ENCODE results near the gene IZUMO4. TPM values are rescaled to one million over a fixed set of nuclear protein-coding genes. Genes with fewer than 3 reads are reported as not detected.
"Not testable (repeated sequence)": the region's sequence is repeated elsewhere in the genome, so short reads cannot be mapped to it uniquely, and the experiment has no call there.

Gene IZUMO4
- polyA plus RNA-seq, 4 donors = 5.9 to 11.0 (median 6.9) TPM

DNA sequence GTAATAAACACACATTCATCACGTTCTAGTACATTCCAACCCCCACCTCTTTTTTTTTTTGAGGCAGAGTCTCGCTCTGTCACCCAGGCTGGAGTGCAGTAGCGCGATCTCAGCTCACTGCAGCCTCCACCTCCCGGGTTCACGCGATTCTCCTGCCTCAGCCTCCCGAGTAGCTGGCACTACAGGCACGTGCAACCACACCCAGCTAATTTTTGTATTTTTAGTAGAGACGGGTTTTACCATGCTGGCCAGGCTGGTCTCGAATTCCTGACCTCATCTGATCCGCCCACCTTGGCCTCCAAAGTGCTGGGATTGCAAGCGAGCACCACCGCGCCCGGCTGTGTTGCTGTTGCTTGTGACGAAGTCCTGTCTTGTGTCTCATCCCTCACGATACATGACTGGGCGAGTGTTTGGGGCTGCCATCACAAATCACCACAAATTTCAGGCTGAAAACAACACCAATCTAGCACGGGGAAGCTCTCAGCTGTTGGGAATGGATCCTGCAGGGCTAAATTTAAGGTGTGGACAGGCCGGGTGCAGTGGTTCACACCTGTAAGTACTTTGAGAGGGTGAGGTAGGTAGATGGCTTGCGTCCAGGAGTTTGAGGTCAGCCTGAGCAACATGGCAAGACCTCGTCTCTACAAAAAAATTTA is 16.3 kb upstream of the IZUMO4 start:
- no peak for DNase-seq (ENCODE audit: low read depth in 4 of 4, low spot score in 3 of 4)

DNA sequence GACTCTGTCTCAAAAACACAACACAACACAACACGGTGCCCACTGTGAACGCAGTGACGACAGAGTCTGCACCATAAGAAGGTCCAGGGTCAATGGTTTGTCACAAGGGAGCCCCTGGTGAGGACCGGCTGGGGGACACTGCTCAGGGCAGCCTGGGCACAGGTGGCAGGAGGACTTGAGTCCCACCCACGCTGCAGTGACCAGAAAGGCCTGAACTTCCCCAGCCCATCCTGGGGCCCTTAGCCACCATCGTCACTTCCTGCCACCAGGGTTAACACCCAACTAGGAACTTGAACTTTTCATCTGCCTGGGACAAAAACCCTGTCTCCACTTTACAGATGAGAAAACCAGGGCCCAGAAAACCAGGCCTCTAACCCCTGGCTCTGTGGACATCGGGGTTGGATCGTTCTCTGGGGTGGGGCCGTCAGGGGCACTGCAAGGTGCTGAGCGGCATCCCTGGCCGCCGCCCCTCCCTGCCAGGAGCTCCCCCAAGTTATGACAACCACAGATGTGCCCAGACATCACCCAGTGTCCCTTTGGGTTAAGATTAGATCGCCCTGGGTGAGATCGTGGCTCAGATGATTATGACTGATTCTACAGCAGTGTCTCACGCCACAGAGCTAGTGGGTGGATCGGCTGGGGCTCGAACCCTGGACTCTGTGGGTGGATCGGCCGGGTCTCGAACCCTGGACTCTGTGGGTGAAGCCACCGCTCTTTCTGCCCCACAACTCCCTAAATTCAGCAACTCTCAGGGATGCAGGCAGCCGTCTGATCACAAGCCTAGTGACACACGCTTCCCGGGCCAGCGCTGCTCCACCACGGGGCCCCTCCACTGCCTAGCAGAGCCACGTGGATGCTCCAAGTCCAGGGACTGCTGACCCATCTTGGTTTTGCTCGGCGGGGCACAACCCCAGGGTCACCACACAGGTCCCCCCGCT is 14.6 kb upstream of the IZUMO4 start:
- DNase-seq (ENCODE audit: low read depth in 4 of 4, low spot score in 3 of 4) = no peak

DNA sequence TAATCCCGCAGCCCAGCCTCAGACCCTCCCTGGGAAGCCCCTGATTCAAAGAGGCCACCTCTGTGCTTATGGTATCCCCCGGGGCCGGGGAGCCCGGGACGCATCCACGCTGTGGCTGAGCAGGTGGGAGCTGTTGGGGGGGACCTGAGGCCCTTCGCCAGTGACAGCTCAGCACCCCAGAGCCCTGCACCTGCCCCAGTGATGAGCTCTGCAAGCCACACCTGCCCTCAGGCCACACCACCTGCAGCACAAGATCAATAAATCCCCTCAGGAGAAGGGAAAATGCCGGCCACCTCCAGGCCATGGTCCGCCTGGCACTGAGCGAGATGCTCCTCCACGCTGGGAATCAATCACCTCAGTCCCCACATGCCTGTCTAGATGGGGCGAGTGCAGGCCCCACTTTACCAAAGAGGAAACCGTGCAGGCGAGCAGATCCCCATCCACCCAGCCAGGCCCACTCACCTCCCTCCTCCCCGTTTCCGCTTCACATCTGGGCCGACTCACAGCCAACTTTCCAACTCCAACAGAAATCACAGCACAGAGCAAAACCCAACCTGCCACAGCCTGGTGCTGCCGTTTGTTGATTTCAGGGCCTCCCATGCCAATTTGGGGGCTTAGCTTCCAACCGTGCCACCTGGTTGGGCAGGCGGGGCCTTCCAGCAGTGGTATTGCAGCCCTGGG is 13.4 kb upstream of the IZUMO4 start:
- no peak for DNase-seq (ENCODE audit: low read depth in 4 of 4, low spot score in 3 of 4)

DNA sequence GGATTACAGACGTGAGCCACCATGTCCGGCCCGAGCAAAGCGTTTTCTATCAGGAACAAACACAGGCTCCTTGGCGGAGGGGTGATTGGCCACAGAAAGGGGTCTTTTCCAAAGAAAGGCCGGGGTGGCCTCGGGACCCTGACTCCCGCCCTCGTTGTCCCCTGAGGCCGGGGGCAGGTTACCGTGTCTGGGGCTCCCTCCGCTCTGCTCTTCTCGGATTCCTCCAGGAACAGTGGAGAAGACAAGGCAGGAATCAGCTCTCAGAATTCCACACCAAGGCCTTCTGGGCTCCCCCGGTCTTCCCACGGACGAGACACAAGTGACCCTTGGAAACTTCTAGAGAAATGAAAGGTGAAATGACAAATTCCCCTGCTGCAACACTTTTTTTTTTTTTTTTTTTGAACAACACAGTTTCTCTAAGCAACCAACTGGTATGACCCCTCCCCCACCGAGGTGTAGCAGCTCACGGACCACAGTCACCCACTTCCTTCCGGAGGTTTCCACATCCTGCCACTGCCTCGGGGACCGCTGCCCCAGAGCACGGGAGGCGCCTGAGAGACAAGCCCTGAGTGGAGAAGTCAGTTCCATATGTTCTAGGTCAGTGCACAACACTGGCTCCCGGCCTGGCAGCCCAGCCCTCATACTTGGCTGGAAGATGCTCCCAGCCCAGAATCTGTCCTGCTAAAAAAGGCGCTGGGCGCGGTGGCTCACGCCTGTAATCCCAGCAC is 11.6 kb upstream of the IZUMO4 start:
- DNase-seq (ENCODE audit: low read depth in 4 of 4, low spot score in 3 of 4) = no peak

DNA sequence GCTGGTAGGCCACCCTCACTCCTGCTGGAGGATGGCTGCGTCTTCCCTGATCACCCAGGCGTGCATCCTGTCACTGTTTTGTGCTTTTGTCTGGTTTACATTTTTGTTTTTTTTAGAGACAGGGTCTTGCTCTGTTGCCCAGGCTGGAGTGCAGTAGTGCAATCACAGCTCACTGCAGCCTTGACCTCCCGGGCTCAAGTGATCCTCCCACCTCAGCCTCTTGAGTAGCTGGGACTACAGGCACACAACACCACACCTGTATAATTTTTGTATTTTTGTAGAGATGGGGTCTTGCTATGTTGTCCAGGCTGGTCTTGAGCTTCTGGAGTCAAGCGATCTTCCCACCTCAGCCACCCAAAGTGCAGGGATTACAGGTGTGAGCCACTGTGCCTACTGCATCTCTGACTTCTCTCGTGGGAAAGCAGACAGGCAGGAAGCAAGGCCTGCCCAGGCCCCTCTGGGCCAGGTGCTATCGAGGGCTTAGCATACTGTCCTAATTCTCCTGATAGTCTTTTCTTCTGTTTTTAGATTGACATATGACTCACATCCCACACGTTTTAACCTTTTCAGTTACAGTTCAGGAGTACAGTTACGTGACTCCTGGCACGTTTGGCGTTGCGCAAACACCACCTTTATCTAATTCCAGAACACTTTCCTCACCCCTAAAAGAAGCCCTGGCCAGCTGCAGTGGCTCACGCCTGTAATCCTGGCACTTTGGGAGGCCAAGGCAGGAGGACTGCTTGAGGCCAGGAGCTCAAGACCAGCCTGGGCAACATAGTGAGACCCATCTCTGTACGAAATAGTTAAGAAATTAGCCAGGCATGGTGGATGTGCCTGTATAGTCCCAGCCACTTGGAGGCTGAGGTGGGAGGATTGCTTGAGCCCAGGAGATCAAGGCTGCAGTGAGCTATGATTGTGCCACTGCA is 9.8 kb upstream of the IZUMO4 start:
- DNase-seq (ENCODE audit: low read depth in 4 of 4, low spot score in 3 of 4) = not testable (repeated sequence)

DNA sequence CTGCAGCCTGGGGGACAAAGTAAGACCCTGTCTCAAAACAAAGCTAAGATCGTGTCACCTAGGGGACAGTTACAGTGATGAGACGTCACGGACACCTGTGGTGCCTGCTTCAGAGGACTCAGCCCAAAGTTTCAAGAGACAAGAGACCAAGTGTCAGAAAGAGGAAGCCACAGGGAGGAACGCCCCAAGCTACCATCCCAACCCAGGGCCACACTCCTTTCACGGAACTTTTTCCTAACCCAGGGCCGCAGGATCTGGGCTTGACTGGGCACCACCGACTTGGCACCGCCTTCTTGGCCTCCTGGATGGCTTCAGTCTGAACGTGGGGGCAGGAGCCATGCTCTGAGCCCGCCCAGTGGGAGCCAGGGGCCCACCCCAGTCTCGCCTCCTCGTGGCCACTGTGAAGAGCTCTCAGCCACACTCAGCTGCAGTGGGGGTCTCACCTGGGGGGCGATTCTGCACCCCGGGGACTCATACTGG is 9.1 kb upstream of the IZUMO4 start:
- no peak for DNase-seq (ENCODE audit: low read depth in 4 of 4, low spot score in 3 of 4)

DNA sequence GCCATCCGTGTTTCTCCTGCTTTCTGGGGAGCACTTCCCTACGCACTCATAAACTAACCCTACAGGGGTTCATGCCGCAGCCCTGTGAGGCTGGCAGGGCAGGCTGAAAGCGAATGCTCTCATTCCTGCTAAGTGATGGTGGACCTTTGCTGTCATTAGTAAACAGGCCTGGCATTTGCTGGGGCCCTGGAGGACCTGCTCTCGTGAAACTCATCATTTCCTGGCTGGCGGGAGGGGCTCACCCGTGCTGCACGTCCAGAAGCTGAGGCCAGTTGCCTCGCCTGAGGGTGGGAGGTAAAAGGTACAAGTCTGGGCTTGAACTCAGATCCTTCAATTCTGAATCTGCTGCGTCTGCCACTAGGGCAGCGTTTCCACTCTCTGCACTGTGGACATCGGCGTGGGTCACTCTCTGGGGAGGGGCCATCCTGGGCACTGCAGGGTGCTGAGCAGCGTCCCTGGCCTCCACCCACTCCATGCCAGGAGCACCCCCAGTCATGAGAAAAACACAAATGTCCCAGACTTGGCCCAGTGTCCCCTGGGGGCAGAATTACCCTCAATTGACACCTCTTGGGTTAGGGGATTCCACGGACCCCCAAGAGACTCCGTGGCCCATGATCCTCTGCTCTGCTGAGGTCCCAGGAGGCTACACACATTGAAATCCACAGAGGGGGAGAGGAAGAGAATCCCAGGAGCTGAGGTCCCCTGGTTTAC is 7.6 kb upstream of the IZUMO4 start:
- no peak for DNase-seq (ENCODE audit: low read depth in 4 of 4, low spot score in 3 of 4)

DNA sequence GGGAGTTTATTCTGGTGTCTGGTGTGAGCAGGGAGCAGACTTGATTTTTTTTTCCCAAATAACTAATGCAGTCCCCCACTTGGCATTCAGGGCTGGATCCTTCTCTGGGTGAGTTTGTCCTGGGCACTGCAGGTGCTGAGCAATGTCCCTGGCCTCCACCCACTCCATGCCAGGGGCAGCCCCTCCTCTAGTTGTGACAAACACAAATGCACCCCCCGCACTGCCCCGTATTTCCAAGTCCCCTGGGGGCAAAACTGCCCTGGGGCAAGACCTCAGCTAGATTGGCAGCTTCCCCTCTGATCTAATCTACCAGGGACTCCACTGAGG is 7.0 kb upstream of the IZUMO4 start:
- DNase-seq (ENCODE audit: low read depth in 4 of 4, low spot score in 3 of 4) = no peak

DNA sequence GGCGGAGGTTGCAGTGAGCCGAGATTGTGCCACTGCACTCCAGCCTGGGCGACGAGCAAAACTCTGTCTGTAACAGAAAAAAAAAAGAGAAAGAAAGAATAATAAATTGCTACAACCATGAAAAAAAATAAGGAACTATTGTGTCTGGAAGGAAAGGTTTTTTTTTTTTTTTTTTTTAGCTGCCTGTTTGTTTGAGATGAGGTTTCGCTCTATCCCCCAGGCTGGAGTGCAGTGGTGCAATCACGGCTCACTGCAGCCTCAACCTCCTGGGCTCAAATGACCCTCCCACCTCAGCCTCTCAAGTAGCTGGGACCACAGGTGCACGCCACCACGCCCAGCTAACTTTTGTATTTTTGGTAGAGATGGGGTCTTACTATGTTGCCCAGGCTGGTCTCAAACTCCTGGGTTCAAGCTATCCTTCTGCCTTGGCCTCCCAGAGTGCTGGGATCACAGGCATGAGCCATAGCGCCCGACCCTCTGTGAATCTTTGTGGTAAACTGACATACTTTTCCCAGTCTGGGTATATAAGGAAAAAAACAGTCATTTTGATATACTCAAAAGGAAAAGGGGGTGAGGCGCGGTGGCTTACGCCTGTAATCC is 4.7 kb upstream of the IZUMO4 start:
- not testable (repeated sequence) for DNase-seq (ENCODE audit: low read depth in 4 of 4, low spot score in 3 of 4)

DNA sequence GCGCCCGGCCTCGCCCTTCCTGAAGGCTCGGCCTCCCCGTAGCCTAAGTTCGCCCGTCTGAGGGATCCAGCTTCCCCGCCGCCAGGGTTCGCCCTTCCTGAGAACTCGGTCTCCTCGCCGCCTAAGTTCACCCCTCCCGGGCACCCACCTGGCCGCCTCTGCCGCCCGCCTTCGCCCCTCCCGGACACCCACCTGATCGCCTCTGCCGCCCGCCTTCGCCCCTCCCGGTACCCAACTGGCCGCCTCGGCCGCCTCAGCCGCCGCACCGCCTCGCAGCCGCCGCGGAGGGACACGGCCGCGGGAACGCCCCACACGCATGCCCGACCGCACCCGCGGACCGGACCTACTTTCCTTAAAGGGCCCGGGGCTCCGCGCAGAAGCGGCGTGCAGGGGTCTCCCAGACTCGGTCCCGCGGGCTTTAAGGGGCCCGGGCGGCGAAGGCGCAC is 658 bp upstream of the IZUMO4 start, which contains the start of gene MOB3A:
TSS of gene MOB3A (minus strand) at position 293 of the 446 bp plus-strand sequence. CDS start 17,766 bp downstream, outside the sequence.
- DNase-seq (ENCODE audit: low read depth in 4 of 4, low spot score in 3 of 4) = peak in 2 of 4 donors; percentile 81 to 85

DNA sequence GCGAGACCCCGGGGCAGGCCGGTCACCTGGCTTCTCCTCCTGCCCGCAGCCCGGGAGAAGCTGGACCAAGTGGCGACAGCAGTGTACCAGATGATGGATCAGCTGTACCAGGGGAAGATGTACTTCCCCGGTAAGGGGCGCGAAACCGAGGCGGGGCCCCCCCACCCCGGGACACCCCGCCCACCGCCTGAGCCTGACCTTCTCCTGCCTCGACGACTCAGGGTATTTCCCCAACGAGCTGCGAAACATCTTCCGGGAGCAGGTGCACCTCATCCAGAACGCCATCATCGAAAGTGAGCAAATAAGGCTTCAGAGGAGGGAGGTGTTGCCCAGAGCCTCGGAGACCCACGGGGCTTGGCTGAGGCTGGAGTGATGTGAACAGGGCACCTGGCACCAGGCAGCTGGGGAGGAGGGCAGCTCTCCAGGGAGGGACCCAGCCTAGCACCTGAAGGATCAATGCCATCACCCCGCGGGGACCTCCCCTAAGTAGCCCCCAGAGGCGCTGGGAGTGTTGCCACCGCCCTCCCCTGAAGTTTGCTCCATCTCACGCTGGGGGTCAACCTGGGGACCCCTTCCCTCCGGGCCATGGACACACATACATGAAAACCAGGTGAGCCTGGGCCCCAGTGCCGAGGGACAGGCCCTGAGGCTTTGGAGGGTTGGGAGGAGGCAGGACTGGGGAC is 629 bp downstream of the IZUMO4 start:
- DNase-seq (ENCODE audit: low read depth in 4 of 4, low spot score in 3 of 4) = no peak

DNA sequence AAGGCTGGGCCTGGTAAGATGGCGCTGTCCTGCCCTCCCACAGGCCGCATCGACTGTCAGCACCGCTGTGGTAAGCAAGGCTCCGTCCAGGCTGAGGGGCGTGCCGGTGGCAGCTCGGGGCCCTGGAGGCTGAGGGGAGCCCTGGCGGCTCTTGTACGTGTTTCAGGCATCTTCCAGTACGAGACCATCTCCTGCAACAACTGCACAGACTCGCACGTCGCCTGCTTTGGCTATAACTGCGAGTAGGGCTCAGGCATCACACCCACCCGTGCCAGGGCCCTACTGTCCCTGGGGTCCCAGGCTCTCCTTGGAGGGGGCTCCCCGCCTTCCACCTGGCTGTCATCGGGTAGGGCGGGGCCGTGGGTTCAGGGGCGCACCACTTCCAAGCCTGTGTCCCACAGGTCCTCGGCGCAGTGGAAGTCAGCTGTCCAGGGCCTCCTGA is 1.2 kb downstream of the IZUMO4 start:
- DNase-seq (ENCODE audit: low read depth in 4 of 4, low spot score in 3 of 4) = no peak

DNA sequence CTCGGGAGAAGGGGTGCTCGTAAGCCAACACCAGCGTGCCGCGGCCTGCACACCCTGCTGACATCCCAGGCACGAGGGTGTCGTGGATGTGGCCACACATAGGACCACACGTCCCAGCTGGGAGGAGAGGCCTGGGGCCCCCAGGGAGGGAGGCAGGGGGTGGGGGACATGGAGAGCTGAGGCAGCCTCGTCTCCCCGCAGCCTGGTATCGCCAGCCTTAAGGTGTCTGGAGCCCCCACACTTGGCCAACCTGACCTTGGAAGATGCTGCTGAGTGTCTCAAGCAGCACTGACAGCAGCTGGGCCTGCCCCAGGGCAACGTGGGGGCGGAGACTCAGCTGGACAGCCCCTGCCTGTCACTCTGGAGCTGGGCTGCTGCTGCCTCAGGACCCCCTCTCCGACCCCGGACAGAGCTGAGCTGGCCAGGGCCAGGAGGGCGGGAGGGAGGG is 2.4 kb downstream of the IZUMO4 start:
- no peak for DNase-seq (ENCODE audit: low read depth in 4 of 4, low spot score in 3 of 4)

DNA sequence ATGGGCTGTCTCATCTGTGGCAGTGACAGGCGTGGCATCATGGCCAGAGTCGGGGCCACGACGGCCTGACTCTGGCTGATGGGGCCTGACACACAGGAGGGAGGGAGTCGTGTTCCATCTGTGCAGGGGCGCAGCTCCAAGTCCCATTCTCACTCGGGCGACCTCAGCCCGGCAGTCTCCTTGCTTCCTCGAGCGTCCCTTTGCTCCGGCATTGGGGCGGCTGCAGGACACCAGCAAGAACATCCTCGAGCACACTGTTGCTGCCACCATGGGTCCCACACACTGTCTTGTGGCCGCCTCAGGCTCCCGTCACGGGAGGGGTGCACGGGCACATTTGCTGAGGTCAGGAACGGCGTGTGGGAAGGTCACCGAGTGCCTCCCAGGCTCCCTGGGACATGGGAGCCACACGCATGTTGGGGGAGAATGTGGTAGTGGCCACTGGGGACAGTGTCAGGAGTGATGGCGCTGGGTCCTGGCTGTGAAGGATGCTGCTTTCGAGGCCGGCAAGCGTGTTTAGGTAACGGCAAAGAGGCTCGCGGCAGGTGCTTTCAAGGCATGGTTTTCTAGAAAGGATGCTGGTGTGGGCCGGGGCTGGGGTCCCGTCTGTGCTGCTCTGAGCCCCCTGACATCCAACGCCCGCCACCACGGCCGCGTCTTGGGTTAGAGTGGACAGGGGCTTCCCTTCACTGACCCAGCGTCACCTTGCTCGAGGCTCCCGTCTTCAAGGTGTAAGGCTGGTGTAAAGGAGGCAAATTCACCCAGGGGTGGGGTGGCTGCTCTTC is 3.4 kb downstream of the IZUMO4 start:
- DNase-seq (ENCODE audit: low read depth in 4 of 4, low spot score in 3 of 4) = no peak

DNA sequence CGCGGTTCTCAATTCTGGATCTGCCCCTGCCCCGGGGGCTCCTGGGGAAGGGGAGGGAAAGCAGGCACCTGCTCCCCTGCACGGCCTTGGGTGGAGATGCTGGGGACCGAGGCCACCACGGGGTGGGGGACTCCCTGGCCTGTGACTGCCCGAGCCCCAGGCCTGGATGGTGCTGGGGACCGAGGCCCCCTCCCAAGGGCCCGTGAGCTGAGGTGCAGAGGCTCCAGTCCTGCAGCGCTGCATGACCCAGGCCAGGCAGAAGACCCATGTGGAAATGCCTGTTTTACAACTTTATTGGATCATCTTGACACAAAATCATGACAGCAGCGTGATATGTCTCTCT is 4.0 kb downstream of the IZUMO4 start:
- no peak for DNase-seq (ENCODE audit: low read depth in 4 of 4, low spot score in 3 of 4)

DNA sequence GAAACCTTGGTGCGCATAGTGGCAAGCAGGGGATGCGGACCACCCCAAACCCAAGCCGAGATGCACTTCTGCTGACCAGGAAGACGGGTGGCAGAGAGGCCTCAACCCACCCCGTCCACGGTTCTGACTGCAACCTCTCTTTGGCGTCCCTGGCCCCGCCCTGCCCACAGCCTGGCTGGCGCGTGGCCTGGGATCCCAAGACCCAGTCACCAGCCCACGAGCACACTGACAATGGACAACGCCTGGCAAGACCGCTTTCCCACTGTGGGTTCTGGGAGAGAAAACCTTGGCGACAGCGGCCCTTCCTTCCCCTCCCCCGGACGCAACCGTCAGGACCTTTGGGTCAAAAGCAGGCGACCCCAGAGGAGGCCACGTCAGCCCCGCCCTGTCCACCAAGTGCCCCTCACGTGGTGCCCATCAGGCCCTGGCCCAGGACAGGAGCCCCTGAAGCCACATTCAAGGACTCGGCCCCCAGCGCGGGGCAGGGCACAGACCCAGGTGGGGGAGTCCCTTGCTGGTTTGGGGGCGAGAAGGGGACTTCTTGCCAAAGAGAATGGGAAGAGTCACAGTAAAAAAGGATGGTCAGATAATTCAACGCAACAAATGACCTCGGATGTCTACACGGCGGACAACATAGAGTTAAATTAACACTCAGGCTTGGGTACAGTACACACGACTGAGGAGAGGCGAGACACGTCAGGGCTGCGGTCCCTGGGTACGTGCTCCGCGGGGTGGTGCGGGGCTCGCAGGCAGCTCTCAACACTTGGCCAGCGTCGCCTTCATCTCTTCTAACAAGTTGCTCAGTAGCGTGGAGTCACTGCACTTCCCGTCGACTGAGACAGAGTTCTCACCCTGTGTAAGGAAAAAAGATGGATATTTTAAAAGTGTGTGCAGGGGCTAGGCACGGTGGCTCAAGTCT is 5.0 kb downstream of the IZUMO4 start:
- no peak for DNase-seq (ENCODE audit: low read depth in 4 of 4, low spot score in 3 of 4)

Data from left renal pelvis (tissue), 4 donors.